Right forelimb (tissue), 1 donor: Measurements from ENCODE around the gene IGF2BP2.
A peak's percentile ranks its signal among the peaks of the same experiment; 100 is the strongest.
"Not testable (repeated sequence)": the region's sequence is repeated elsewhere in the genome, so short reads cannot be mapped to it uniquely, and the experiment has no call there.

Experiments used
- DNase-seq: peaks from one replicate; pipeline ENCODE4 v3.0.0-alpha.2; 2018

Gene IGF2BP2

GRCh38 chr3:185825006-185825638, at the start of gene IGF2BP2:
TSS of gene IGF2BP2 (minus strand) at chr3:185825042. CDS start at chr3:185824960, 82 bp downstream.
- DNase-seq: peak; percentile 91

GRCh38 chr3:185874119-185874518, 49.3 kb upstream of the IGF2BP2 start:
- no peak for DNase-seq

GRCh38 chr3:185867650-185868049, 42.8 kb upstream of the IGF2BP2 start:
- DNase-seq: no peak

- DNase-seq: no peak
Observed at GRCh38 chr3:185866995-185867394, 42.2 kb upstream of the IGF2BP2 start.

- no peak for DNase-seq
Observed at GRCh38 chr3:185866555-185866954, 41.7 kb upstream of the IGF2BP2 start.

- DNase-seq: no peak
Observed at GRCh38 chr3:185865247-185865646, 40.4 kb upstream of the IGF2BP2 start.

- DNase-seq: no peak
Observed at GRCh38 chr3:185864767-185865166, 39.9 kb upstream of the IGF2BP2 start.

- no peak for DNase-seq
Observed at GRCh38 chr3:185862920-185863319, 38.1 kb upstream of the IGF2BP2 start.

GRCh38 chr3:185859294-185859972, 34.6 kb upstream of the IGF2BP2 start:
- DNase-seq: no peak

GRCh38 chr3:185858502-185859225, 33.8 kb upstream of the IGF2BP2 start:
- DNase-seq: no peak

GRCh38 chr3:185857208-185857607, 32.4 kb upstream of the IGF2BP2 start:
- DNase-seq: no peak

GRCh38 chr3:185856652-185857051, 31.8 kb upstream of the IGF2BP2 start:
- no peak for DNase-seq

- DNase-seq: not testable (repeated sequence)
Observed at GRCh38 chr3:185853771-185854170, 28.9 kb upstream of the IGF2BP2 start.

GRCh38 chr3:185852635-185853034, 27.8 kb upstream of the IGF2BP2 start:
- no peak for DNase-seq

GRCh38 chr3:185851959-185852358, 27.1 kb upstream of the IGF2BP2 start:
- no peak for DNase-seq

- no peak for DNase-seq
Observed at GRCh38 chr3:185851046-185851445, 26.2 kb upstream of the IGF2BP2 start.

- DNase-seq: no peak
Observed at GRCh38 chr3:185847506-185847905, 22.7 kb upstream of the IGF2BP2 start.

GRCh38 chr3:185846037-185846436, 21.2 kb upstream of the IGF2BP2 start:
- DNase-seq: no peak

- no peak for DNase-seq
Observed at GRCh38 chr3:185844051-185844450, 19.2 kb upstream of the IGF2BP2 start.

GRCh38 chr3:185843635-185844034, 18.8 kb upstream of the IGF2BP2 start:
- no peak for DNase-seq

- DNase-seq: no peak
Observed at GRCh38 chr3:185843126-185843525, 18.3 kb upstream of the IGF2BP2 start.

- DNase-seq: no peak
Observed at GRCh38 chr3:185842241-185842640, 17.4 kb upstream of the IGF2BP2 start.

GRCh38 chr3:185838417-185838989, 13.7 kb upstream of the IGF2BP2 start:
- not testable (repeated sequence) for DNase-seq

- no peak for DNase-seq
Observed at GRCh38 chr3:185837414-185837813, 12.6 kb upstream of the IGF2BP2 start.
